Sigmoid colon (tissue), 4 donors: ENCODE data around the gene MVB12A.

ENCODE experiments used
- CTCF ChIP-seq, 4 experiments: fragments of 450-650 bp in 3 of 4; fragments of 200-600 bp in 1 of 4; IDR thresholded peaks; one replicate each; pipeline ENCODE4 v1.5.1; 2016 to 2019; ENCODE audit warnings: antibody characterized with exemption in 4 of 4, mild to moderate bottlenecking in 3 of 4, moderate library complexity in 2 of 4
- EP300 ChIP-seq, 4 donors: sonication (generic); formaldehyde crosslinking; IDR thresholded peaks; one replicate each; pipeline ENCODE4 v1.6.1; 2017; ENCODE audit warnings: antibody characterized with exemption in 4 of 4
- POLR2A ChIP-seq, 2 donors: fragments of 450-650 bp; IDR thresholded peaks; one replicate each; pipeline ENCODE4 v1.6.1; 2016; ENCODE audit warnings: antibody characterized with exemption in 2 of 2, mild to moderate bottlenecking in 2 of 2, moderate library complexity in 2 of 2
- POLR2AphosphoS5 ChIP-seq, 4 donors: sonication (generic); formaldehyde crosslinking; IDR thresholded peaks; one replicate each; pipeline ENCODE4 v1.6.1; 2017; ENCODE audit warnings: antibody characterized with exemption in 4 of 4

- TF ChIP-seq POLR2A (IDR thresholded peaks at IDR 0.05) (no peak), CTCF (IDR thresholded peaks at IDR 0.05) (peak in 1 of 4 experiments; percentile 16), EP300 (IDR thresholded peaks at IDR 0.05) (no peak), POLR2AphosphoS5 (IDR thresholded peaks at IDR 0.05) (no peak)
Observed at GRCh38 chr19:17441241-17442021, 21.6 kb downstream of the MVB12A start.
